ENCODE results near the gene C9orf50.

C9orf50 gene

DNA sequence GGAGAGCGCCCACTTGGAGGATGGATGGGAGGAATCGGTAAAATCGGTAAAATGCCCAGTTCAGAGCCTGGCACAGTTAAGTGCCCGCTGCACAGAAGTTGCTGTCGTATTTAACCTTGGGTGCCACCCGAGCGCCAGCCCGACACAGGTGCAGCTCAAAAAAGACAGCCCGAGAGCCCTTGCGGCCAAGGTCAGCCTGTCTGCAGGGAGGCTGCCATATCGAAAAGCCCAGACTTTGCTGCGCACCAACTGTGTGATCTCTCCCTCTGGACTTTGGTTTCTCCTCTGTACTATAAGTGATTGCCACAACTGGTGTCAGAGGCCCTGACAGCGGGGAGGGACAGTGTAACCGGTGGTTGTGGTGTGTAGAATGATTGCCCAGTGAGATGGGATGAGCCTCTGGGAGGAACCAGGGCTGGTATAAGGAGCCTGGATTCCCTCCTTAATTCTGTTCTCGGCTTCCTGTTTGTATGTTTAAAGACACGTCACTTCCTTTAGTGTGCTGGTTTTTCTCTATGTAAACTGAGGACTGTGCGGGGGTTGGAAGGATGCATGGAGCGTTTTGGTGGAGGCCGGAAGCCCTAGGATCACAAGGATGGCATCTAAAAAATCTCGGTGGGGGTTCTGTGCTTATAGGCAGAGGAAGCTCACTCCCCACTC lies 5.9 kb upstream of the C9orf50 start:
- peak overlapping the region; percentile 81 for H3K9ac ChIP-seq (ENCODE audit: low read depth, low read length)
- H3K9me3 ChIP-seq (ENCODE audit: control insufficient read depth, insufficient read depth, low read length), result no peaks in the 10 kb centered on the region
- peaks cover 6% of the 10 kb centered on the region for H3K36me3 ChIP-seq (ENCODE audit: control insufficient read depth, insufficient read depth, low read length)
- H3K4me1 ChIP-seq (ENCODE audit: control insufficient read depth, insufficient read depth, low read length), result peaks cover 11% of the 10 kb centered on the region
- H3K4me3 ChIP-seq (ENCODE audit: low read depth, low read length), result peak overlapping the region; percentile 92
- peaks cover 6% of the 10 kb centered on the region for H3K27me3 ChIP-seq (ENCODE audit: control insufficient read depth, insufficient read depth, low read length)

DNA sequence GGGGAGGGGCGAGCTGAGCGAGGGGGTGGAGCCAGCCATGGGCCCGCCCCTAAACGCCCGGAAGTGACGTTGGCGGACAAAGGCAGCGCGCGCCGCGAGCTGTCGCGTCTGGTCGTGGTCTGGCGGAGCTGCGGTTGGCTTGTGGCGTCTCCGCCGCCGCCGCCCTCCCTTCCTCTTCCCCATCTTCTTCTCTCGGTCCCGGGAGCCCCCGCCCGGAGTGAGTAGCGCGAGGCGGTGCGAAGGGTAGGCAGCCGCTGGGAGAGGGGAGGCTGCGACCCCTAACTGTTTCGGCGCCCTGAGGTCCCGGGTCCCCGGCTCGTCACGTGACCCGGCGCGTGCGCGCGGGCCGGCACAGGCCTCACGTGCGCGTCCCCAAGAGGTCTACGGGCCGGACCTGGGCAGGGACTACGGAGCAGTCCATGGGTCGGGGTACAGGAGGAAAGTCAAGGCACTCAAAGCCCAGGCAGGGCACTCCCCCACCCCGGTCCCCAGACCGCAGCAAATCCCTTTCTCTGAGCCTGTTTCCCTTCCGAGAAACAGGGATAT lies 5.3 kb upstream of the C9orf50 start, which contains the start of gene NTMT1:
Gene NTMT1, plus strand, starts transcription at position 85 of the 546 bp plus-strand sequence. CDS start 6,541 bp downstream, outside the sequence.
- Histone ChIP-seq H3K4me1 (ENCODE audit: control insufficient read depth, insufficient read depth, low read length) (peaks cover 11% of the 10 kb centered on the region), H3K36me3 (ENCODE audit: control insufficient read depth, insufficient read depth, low read length) (peaks cover 5% of the 10 kb centered on the region), H3K9me3 (ENCODE audit: control insufficient read depth, insufficient read depth, low read length) (no peaks in the 10 kb centered on the region), H3K27me3 (ENCODE audit: control insufficient read depth, insufficient read depth, low read length) (peaks cover 12% of the 10 kb centered on the region), H3K9ac (ENCODE audit: low read depth, low read length) (peak within 1 kb of the TSS; percentile 81), H3K4me3 (ENCODE audit: low read depth, low read length) (peak within 1 kb of the TSS; percentile 92)

DNA sequence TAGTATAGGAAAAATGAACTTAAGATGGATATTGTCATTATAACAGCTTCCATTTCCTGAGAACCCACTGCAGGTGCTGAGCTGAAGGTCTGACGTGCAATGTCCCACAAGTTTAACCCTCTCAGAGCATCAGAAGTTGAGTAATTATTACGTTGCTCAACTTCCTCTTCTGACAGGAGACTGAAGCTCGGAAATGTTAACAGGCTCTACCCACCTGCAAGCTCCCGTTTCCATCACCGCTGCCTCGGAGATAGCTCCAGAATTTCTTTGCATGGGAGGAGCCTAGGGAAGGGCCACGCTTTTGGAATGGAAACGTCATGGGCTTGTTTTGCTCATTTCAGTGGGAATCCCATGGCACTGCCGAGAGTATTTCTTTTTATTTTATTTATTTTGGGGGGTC lies 4.0 kb upstream of the C9orf50 start:
- H3K4me3 ChIP-seq (ENCODE audit: low read depth, low read length), result peak overlapping the region; percentile 22
- no peaks in the 10 kb centered on the region for H3K9me3 ChIP-seq (ENCODE audit: control insufficient read depth, insufficient read depth, low read length)
- H3K36me3 ChIP-seq (ENCODE audit: control insufficient read depth, insufficient read depth, low read length), result peaks cover 5% of the 10 kb centered on the region
- H3K9ac ChIP-seq (ENCODE audit: low read depth, low read length), result no peak overlapping the region
- H3K4me1 ChIP-seq (ENCODE audit: control insufficient read depth, insufficient read depth, low read length), result peaks cover 11% of the 10 kb centered on the region
- H3K27me3 ChIP-seq (ENCODE audit: control insufficient read depth, insufficient read depth, low read length), result peaks cover 20% of the 10 kb centered on the region

DNA sequence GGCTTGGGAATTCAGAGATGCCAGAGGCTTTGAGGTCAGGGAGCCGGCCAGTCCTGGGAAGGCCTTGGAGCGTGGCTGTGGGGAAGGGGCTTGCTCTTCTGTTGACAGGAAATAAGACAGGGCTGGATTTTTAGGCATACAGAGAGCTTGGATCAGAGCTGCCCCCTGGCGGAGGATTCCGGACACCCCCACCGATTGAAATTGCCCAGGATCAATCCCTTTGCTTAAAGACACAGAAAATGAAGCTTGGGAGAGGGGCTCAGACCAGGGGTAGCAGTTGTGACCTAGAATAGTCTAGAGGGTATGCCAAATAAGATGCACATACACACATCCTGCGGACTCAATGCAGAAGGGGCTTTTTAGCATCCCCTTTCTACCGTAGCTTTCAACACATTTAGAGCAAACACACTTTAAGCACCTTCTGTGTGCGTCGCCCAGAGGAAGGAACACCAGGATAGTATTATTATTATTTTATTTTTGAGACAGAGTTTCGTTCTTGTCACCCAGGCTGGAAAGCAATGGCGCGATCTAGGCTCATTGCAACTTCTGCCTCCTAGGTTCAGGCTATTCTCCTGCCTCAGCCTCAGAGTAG lies 3.4 kb upstream of the C9orf50 start:
- Histone ChIP-seq H3K4me1 (ENCODE audit: control insufficient read depth, insufficient read depth, low read length) (peaks cover 11% of the 10 kb centered on the region), H3K36me3 (ENCODE audit: control insufficient read depth, insufficient read depth, low read length) (peaks cover 5% of the 10 kb centered on the region), H3K9ac (ENCODE audit: low read depth, low read length) (no peak overlapping the region), H3K27me3 (ENCODE audit: control insufficient read depth, insufficient read depth, low read length) (peaks cover 27% of the 10 kb centered on the region), H3K9me3 (ENCODE audit: control insufficient read depth, insufficient read depth, low read length) (no peaks in the 10 kb centered on the region), H3K4me3 (ENCODE audit: low read depth, low read length) (no peak overlapping the region)

DNA sequence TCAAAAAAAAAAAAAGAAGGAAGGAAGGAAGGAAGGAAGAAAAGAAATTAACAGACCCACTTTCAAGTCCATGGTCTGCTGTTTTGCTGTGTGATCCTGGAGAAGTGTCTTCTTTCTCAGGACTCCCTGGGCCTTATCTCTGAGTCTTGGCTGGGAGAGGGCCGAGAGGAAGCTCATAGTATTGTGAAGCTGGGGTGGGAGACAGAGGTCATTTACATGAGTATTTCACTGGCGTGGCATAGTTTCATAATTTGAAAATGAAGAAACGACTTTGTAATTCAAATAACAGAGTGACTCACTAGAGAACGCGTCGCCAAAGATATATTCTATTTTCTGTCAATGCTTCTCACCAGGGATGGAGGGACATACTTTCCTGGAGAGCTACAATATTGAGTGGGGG lies 2.4 kb upstream of the C9orf50 start:
- H3K9me3 ChIP-seq (ENCODE audit: control insufficient read depth, insufficient read depth, low read length), result no peaks in the 10 kb centered on the region
- H3K27me3 ChIP-seq (ENCODE audit: control insufficient read depth, insufficient read depth, low read length), result peaks cover 34% of the 10 kb centered on the region
- no peak overlapping the region for H3K9ac ChIP-seq (ENCODE audit: low read depth, low read length)
- H3K4me1 ChIP-seq (ENCODE audit: control insufficient read depth, insufficient read depth, low read length), result peaks cover 11% of the 10 kb centered on the region
- H3K4me3 ChIP-seq (ENCODE audit: low read depth, low read length), result no peak overlapping the region
- H3K36me3 ChIP-seq (ENCODE audit: control insufficient read depth, insufficient read depth, low read length), result peaks cover 1% of the 10 kb centered on the region

DNA sequence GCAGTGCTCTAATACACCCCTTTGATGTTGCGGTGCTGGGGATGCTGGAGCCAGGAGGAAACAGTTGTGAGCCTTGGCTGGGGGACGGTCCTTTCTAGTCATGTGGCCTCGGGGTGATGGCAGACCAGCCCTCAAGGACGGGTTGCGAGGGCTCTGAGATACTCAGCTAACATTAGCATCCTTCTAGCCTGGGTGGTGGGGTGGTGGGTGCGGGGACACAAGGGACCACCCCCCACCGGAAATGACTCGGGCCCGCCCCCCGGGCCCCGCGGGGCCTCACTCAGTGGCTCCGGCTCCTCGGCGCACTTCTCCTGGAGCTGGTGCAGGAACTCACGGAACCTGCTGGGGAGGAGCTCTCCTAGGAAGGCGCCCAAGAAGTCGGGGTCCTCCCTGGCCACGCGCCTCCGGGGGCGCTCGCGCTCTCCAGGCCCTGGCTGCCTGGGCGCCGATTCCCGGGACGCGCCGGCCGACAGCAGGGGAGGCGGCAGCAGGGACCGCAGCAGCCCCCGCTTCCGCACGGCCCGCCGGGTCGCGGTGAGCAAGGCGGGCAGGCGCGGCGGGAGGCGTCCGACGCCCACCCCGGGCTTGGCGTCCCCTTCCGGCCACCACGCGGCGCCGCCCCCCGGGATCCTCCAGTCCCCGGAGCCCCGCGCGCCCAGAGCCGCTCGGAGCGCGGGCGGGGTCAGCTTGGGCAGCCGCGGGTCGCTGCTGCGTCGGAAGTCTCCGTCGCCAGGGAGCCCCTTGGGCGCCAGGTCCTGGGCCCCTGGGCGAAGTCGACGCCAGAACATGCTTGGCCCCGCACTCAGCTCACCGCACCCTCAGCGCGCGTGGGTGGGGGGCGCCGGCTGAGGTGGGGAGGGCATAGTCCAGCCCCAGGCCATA lies 873 bp downstream of the C9orf50 start:
- peaks cover 39% of the 10 kb centered on the region for H3K27me3 ChIP-seq (ENCODE audit: control insufficient read depth, insufficient read depth, low read length)
- H3K4me1 ChIP-seq (ENCODE audit: control insufficient read depth, insufficient read depth, low read length), result peaks cover 6% of the 10 kb centered on the region
- no peaks in the 10 kb centered on the region for H3K36me3 ChIP-seq (ENCODE audit: control insufficient read depth, insufficient read depth, low read length)
- H3K9me3 ChIP-seq (ENCODE audit: control insufficient read depth, insufficient read depth, low read length), result no peaks in the 10 kb centered on the region
- H3K9ac ChIP-seq (ENCODE audit: low read depth, low read length), result no peak overlapping the region
- H3K4me3 ChIP-seq (ENCODE audit: low read depth, low read length), result peak overlapping the region; percentile 43

DNA sequence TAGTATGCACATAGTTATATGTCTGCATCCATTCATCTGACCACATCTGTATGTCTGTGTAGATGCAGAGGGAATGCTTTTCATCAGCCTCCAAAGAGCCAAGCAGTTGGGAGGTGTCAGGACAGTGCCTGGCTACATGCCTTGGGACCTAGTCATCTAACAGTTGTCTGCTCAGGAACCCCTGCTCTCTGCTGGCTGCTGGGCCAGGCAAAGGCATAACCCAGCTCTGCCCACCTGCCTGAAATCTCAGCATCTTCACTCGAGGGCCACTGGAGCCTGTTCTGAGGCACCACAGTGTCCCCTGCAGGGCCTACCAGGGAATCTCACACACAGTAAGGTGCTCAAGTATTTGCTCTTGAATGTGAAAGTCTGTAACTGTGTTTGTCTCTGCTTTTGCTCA lies 3.7 kb downstream of the C9orf50 start:
- Histone ChIP-seq H3K9ac (ENCODE audit: low read depth, low read length) (no peak overlapping the region), H3K27me3 (ENCODE audit: control insufficient read depth, insufficient read depth, low read length) (peaks cover 38% of the 10 kb centered on the region), H3K4me3 (ENCODE audit: low read depth, low read length) (no peak overlapping the region), H3K9me3 (ENCODE audit: control insufficient read depth, insufficient read depth, low read length) (no peaks in the 10 kb centered on the region), H3K36me3 (ENCODE audit: control insufficient read depth, insufficient read depth, low read length) (no peaks in the 10 kb centered on the region), H3K4me1 (ENCODE audit: control insufficient read depth, insufficient read depth, low read length) (no peaks in the 10 kb centered on the region)

DNA sequence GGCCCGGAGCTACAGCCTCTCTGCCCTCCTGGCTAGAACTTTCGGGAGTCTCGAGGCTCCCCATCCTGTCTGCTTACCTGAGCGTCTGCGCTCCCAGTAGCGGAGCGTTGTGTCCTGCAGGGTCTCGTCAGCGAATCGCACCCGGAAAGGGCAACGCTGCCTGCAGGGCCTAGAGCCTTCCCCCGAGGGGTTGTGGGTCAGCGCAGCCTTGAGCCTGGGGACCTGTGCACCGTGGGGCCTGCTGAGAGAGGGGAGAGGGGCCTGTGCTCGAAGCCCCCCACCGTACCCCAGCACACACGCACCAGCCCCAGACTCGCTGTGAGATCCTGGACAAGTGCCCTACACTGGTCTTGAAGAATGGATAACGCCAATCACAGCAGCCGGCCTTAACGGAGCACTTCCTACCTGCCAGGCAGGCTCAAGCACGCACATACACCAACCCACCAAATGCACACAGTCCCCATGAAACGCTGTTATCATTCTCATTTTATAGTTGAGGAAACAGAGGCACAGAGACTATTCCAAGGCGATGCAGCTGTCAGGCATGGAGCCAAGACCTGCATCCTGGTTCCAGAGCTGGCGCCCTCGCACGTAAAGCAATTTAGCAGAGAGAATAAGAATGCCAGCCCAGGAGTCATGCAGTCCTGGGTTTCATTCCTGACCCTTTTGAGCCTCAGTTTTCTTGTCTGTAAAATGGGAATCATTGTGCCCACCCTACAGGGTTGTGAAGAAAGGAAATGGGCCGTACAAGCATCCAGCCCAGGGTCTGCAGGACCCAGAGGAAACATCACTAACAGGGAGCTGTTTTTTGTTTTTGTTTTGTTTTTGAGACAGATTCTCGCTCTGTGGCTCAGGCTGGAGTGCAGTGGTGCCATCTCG lies 5.3 kb downstream of the C9orf50 start:
- Histone ChIP-seq H3K36me3 (ENCODE audit: control insufficient read depth, insufficient read depth, low read length) (no peaks in the 10 kb centered on the region), H3K4me3 (ENCODE audit: low read depth, low read length) (no peak overlapping the region), H3K27me3 (ENCODE audit: control insufficient read depth, insufficient read depth, low read length) (peaks cover 24% of the 10 kb centered on the region), H3K4me1 (ENCODE audit: control insufficient read depth, insufficient read depth, low read length) (no peaks in the 10 kb centered on the region), H3K9me3 (ENCODE audit: control insufficient read depth, insufficient read depth, low read length) (no peaks in the 10 kb centered on the region), H3K9ac (ENCODE audit: low read depth, low read length) (no peak overlapping the region)

DNA sequence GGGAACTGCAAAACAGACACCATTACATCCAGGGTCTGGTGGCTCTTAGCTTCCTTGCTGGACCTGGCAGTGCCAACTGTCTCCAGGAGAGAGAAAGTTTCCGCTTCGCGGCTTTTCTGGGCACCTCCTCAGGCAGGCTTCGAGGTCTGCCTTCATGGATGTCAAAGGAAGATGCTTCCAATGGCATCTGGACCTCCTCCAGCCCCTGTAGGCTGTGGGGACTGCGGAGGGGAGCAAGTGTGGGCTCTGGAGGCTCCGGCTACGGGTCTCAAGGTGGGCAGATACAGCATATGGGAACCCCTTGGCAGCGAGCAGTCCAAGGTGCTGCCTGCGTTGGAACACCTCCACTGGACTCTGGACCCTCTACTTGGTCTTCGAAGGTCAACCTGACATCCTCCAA lies 6.0 kb downstream of the C9orf50 start:
- Histone ChIP-seq H3K9me3 (ENCODE audit: control insufficient read depth, insufficient read depth, low read length) (no peaks in the 10 kb centered on the region), H3K4me1 (ENCODE audit: control insufficient read depth, insufficient read depth, low read length) (no peaks in the 10 kb centered on the region), H3K27me3 (ENCODE audit: control insufficient read depth, insufficient read depth, low read length) (peaks cover 20% of the 10 kb centered on the region), H3K9ac (ENCODE audit: low read depth, low read length) (no peak overlapping the region), H3K36me3 (ENCODE audit: control insufficient read depth, insufficient read depth, low read length) (no peaks in the 10 kb centered on the region), H3K4me3 (ENCODE audit: low read depth, low read length) (no peak overlapping the region)

DNA sequence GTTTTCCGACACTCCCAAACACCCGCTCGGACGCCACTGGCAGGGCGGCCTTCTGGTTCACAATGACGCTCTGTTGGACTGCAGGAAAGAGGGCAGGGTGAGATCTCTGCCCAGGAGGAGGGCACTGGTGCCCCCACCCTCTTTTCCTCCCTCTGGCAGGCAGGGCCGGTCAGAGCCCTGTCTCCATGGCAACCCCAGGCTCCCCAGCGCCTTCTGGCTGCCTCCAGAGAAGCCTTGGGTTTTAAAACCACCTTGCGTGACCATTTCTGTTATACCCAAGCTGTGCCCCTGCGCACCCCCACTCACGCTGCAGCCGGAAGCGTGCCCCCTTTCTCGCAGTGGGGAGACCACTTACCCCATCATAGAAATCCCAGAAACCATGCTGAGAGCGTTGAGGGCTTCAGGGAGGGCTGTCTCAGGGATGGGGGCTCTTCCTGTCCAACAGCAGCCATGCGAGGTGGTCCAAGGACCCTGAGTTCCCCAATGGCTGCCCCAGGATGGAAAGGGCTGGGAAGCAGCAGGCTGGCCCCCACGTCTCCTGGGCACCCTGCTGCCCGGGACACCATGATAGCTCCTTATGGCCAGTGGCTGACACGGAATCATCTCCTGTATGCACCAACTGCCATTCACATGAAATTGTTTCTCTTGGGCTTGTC lies 7.3 kb downstream of the C9orf50 start:
- Histone ChIP-seq H3K9me3 (ENCODE audit: control insufficient read depth, insufficient read depth, low read length) (no peaks in the 10 kb centered on the region), H3K36me3 (ENCODE audit: control insufficient read depth, insufficient read depth, low read length) (no peaks in the 10 kb centered on the region), H3K9ac (ENCODE audit: low read depth, low read length) (no peak overlapping the region), H3K4me3 (ENCODE audit: low read depth, low read length) (no peak overlapping the region), H3K4me1 (ENCODE audit: control insufficient read depth, insufficient read depth, low read length) (no peaks in the 10 kb centered on the region), H3K27me3 (ENCODE audit: control insufficient read depth, insufficient read depth, low read length) (peaks cover 16% of the 10 kb centered on the region)

All from iPS-15b (cell line).